Cerebellar cortex (tissue), 1 donor: ENCODE data around the gene F10.

Source experiments
- DNase-seq: peaks from one replicate; pipeline ENCODE4 v3.0.0-alpha.2; 2015; ENCODE audit warnings: low spot score

F10 gene

DNA sequence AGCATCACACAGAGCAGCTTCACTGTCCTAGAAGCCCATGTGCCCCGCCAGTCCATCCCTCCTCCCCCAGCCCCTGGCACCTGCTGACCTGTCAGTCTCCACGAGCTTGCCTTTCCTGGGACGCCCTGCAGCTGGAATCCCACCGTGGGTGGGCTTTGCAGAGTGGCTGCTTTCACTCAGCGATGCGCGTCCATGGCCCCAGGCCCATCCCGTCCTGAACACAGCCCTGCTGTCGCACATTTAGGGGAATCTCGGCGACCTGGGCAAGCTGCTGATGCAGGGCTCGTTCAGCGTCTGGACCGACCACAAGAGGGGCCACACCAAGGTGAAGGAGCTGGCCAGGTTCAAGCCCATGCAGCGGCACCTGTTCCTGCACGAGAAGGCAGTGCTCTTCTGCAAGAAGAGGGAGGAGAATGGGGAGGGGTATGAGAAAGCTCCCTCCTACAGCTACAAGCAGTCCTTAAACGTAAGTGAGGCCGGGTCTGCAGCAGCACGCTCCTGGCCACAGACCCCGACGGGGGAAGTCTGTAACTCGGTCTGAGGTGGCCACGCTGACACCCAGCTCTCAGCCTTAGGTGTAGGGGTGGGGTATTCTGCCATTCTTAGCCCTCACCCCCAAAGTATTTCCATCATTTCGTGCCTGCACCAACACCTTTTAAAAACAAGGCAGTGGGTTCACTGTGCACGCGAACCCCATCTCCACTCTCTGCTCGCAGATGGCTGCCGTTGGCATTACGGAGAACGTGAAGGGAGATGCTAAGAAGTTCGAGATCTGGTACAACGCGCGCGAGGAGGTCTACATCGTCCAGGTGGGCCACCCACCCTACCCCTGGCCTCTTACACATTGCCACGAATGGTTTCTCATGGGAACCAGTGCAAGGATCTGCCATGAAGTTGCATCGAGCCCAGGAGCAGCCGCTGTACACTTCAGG is 35.3 kb upstream of the F10 start:
- no peak for DNase-seq

DNA sequence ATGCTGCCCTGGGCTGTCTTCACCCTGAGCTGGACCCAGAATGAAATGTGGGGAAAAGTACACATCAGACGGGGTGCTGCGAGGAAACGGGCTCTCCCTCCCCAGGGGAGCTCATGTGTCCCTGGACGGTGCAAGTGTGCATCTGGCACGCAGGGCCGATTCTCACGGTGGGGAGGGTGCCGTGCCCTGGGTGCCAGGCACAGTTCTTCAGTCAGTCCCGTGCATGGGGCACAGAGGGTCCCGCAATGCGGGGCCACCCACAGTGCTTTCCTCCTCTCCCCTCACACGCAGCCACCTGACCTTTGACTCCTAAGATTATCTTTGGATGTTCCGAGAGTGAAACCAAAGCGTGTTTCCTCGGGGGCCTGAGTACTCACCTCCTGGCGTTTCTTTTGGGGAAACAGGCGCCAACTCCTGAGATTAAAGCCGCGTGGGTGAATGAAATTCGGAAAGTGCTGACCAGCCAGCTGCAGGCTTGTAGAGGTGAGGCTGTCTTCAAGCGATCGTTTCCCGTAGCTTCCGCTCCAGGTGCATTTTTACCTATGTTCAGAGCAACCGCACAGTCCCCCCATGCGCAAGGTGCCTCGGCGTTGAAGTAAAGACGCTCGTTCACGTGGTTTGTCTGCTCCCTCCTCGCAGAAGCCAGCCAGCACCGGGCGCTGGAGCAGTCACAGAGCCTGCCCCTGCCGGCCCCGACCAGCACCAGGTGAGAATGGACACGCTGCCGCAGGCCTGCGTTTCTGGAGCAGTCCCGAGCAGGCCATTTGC is 34.5 kb upstream of the F10 start:
- DNase-seq = no peak

DNA sequence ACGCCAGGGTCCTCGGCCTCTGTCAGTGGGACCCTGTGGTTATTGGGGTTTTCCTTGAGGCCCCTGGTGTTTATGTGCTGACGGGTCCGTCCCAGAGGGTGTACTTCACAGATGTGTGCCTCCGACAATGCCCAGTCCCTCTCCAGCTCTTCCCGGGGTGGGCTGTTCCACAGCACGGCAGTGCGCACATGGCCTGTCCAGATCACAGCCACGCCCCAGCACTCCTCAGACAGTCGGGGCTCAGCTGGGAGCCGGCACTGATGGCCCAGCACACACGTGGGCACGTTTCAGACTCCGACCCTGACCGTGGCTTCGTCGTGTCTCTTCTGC is 33.9 kb upstream of the F10 start:
- DNase-seq = no peak

DNA sequence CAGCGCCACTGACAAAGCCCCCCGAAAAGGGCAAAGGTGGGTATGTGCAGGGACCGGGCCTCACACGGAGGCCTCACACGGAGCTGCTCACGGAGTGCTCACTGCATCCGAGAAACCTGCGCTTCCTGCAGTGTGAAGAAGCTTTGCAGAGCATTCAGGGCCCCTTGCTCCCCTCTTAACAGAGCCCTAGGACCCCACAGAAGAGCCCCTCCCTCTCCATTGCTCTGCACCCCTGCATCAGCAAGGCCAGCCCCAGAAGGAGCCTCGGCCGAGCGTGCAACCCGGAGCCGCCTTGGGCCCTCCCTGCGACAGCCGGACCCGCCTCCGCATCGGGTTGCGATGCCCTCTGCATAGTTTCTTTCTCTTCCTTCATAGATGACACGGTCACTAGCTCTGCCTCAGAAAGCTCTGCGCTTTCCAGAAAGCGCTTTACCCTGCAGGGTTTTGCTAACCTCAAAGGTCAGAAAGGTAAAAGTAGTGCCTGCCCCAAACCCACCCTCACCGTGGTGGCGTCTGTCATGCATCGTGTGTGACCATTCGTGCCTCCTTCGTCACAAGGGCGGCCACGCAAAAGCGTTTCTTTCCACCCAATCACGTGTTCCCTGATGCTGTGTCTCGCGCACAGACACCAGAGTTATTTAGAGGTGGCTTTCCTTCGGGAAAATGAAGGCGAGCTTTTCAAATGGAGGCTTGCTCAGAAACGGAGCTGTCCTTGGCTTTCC is 32.7 kb upstream of the F10 start:
- DNase-seq = no peak

DNA sequence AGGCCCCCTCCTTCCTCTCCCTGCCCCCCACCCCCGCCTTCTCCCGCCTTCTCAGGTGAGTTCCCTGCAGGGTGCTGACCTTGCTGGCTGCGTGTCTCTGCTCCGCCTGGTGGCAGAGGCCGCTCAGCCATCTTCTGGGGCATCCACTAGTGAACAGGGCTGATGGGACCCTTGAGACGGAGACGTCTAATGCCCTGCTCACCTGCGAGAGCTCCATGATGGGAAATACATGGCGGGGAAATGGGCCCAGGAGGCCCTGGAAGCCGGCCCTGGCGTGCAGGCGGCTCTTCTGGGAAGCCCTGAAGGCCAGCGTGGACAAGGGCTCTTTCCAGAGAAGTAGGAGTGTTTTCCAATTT is 32.2 kb upstream of the F10 start:
- no peak for DNase-seq

DNA sequence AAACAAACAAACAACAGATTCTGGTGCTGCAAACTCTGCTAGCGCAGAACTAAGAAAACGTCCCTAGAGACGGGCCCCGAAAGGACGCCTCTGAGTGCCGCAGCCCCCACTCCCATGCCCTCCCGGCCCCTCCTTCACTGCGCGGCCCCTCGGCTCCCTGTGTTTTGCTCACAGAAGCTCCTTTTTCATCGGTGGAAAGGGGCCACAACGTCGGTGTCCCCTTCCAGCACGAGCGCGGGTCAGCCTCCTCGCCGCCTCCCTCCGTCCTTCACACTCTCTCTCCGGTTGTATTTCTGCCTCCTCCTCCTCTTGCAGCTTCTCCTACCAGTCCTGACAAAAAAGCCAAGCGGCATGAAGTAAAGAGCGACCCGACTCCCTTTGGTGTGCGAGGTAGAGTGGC is 31.8 kb upstream of the F10 start:
- no peak for DNase-seq

DNA sequence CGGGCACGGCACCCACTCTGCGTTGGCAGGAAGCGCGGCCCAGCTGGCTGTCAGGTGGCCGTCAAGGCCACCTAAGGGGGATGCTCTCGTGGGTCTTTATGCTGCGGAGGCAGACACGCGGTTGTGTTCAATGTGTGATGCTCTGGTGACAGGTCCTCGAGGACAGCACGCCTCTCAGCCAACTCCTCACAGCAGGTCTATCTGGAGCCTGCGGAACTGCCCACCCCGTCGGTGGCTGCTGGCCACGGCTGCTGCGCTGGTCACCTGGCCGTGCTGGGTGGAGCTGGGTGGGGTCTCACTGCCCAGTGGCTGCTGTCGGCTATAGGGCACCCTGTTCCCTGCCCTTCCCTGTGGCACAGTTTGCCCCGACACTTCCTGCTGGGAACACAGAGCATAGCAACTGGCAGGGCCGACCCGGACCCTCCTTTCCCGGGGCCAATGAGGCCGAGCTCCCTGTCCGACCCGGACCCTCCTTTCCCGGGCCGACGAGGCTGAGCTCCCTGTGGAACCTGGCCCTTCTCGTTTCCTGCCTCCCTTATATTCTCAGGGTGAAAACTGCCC is 31.3 kb upstream of the F10 start:
- DNase-seq = no peak

DNA sequence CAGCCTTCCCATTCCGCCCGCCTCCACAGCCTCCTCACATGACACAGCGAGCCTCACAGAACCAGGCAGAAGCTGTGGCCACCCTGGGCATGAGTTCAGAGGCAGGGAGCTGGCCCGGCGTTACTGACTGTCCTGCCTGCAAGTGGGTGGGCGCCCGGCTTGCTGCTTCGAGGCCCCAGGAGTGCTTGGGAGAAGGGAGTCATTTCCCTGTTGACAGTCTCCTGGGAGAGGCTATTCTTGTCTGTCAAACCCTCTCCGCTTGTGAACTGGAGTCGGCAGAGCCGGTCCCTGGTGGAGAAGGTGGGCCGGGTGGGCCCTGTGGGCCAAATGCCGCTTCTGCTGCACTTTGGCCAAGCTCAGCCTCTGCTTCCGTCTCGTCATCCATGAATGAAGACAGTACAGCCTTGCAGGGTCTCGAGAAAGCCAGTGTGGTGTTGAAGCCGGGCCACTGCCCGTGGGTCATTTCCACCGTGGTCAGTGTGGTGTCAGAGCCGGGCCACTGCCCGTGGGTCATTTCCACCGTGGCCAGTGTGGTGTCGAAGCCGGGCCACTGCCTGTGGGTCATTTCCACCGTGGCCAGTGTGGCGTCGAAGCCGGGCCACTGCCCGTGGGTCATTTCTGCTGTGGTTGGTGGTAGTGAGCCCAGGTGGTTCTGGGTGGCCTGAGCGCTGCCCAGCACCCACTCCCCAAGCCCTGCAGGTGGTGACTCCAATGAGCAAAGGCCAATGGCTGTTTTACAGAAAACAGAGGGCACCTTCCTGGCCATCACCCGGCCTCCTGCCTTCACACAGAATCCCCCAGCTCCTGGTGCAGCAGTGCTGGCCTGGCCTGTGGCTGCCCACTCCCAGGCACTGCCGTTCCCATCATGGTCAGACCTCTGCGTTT is 30.5 kb upstream of the F10 start:
- no peak for DNase-seq

DNA sequence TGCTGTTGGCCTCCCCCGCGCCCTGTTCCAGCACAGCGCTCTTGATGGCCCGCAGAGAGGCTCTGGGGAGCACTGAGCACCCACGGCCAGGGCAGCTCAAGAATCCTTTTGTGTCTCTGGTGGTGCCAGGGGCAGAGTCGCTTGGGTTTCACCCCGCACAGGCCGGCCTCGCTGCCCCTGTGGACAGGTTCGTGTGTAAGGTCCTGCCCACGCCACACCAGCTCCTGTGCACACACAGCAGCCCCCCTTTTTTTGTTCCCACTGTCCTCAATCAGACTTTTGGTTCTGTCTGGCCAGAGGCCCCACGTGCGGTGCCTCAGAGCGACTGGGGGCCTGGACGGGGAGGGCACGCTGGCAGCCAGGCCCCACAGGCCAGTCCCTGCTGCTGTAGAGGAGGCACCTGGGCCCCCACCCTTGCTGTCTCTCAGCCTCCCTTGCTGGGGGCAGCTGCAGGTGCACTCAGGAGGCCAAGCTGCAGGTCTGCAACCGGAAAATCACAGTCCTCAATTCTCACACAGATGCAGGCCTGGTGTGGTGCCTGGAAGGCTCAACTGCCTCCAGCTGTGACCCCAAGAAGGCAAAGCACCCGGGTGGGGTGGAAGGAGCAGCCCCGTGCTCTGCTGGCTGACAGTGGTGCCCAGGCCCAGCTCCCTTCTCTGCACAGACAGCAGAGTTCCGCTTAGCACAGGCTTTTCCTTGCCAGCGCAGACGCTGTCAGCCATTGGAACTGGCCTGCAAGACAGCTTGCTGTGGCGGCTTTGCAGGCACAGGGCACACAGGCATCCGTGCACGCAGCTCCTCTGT is 29.6 kb upstream of the F10 start:
- DNase-seq = peak; percentile 51

DNA sequence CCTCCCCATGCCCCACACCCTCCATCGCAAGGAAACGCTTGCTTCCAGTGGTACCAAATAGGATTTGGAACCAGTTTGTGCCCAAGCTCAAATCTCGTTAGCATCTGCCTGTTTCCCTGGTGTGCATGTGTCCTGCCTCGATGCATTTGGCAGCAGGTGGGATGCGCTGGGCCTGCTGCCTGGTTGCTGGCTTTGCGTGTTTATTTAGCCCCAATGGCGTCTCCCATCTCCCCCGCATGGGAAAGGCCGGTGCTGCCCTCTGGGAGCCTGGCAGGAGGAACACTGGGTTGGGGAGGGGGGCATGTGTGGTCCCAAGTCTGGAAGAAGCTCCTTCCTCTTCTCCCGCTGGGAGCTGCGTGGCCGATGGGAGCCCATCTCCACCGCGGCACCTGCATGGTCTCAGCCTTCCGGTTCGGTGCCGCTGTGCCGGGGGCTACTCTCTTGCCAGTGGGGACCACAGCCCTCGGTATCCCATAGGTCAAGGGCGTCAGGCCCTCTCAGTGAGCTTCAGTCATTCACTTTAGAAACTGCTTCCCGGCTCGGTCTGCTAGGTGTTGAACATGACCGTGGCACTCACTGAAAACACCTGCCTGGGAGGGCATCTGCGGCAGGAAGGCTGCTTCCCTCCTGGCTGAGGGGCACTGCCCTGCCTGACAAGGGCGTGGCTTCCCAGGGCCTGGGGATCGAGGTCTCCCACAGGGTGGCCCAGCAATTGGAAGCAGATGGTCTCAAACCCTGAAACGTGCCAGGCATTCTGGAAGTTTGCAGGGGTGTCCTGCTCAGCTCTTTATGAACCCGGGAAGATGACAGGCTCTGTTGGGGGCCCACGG is 28.8 kb upstream of the F10 start:
- peak; percentile 38 for DNase-seq

DNA sequence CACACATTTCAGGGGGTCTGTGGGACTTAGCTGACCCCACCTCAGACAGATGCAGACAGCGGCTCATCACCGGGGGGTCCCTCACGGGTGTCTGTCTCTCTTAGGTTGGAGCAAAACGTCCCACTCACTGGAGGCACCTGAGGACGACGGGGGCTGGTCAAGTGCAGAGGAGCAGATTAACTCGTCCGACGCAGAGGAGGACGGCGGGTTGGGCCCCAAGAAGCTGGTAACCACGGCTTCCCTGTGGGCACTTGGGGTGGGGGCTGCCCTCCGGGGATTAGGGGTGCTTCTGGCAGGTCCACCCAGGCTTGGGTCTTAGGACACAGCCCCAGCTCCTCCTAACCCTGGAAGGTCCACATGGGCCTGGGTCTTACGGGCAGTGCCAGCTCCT is 28.2 kb upstream of the F10 start:
- DNase-seq = no peak

DNA sequence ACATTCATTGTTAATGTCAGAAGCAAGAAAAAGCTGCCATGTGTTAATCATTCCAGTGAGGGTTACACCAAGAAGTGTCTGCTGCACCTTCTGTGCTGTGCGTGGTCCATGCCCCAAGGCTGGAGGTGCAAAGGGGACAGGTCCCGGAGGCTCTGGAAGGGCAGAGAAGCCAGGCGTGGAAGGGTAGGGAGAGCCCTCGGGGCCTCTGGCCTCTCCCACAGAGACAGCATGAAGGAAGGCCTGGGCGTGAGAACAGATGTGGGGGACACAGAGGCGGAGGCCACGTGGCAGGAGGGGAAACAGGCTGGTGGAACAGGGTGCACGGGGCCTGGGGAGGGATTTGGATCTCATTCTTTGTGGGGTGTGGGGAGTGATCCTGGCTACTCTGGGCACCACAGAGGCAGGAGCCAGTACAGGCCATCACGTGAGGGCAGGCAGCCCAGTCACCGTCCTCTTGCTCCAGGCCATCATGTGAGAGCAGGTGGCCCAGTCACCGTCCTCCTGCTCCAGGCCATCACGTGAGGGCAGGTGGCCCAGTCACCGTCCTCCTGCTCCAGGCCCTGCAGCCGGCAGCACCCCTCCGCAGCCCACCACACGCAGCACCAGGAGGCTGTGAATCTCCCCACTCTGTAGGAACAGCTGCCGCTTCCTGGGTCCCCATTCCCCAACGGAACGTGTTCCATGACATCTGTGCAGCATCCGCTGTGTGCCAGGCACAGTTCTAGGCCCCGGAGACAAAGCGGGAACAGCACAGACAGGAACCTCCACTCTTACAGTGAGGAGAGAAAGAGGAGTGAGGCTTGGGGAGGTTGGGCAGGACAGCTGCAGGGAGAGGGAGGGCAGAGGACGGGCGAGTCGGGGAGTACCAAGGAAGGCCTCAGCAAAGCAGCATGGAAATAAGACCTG is 27.2 kb upstream of the F10 start:
- DNase-seq = no peak

DNA sequence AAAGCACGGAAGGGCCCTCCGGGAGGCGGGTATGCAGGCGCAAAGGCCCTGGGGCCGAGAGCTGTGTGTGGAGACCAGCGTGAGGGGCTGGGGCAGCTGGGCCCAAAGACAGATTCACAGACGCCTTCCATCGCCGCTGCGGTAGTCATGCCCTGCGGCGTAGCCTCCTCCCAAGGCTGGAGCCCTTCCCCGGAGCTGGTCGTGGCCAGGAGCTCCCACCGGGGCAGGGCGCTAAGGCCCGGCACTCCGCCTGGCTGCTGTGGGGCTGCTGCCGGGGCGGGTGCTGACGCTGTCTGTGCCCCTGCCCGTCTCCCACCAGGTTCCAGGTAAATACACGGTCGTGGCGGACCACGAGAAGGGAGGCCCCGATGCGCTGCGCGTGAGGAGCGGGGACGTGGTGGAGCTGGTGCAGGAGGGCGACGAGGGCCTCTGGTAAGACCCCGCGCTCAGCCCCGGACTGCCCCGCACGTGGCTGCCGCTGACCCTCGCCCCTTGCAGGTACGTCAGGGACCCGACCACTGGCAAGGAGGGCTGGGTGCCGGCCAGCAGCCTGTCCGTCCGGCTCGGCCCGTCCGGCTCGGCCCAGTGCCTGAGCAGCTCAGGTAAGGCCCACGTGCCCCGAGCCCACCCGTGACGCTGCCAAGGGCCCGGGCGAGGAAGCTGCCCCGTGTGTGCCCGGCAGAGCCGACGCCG is 26.4 kb upstream of the F10 start:
- DNase-seq = no peak

DNA sequence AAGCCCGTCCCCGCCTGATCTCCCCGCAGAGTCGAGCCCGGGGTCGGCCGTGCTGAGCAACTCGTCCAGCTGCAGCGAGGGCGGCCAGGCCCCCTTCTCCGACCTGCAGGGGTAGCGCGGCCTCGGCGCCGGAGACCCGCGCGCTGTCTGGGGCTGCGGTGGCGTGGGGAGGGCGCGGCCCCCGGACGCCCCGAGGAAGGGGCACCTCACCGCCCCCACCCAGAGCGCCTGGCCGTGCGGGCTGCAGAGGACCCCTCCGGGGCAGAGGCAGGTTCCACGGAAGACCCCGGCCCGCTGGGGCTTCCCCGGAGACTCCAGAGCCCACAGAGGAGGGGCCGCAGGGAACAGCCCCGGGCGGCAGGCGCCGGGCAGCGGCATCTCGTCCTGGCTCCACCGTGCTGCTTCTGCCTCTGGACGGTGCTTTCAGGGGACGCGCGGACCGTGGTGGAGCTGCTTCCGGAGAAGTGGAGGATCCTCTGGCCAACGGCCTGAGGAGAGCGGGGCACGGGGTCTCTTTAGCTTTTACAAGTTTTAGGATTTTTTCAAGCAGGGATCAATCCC is 25.8 kb upstream of the F10 start:
- no peak for DNase-seq

DNA sequence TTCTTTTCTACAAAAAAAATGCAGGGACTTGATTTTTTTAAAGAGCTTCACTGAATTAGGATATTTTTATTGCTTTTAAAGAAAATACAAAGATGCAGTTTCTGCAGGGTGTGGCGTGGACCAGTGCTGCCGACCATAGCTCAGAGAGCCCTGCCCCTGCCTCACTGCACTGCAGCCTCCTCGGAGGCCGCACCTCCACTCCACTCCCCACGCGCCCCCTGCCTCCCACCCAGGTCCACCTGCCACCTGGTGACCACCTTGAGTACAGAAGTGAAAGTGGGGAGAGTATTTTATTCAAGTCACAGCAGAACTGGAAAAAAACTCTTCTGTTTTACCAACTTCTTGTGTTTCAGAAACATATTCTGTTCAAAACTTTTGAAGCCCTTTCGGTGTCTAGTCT is 24.9 kb upstream of the F10 start:
- no peak for DNase-seq

DNA sequence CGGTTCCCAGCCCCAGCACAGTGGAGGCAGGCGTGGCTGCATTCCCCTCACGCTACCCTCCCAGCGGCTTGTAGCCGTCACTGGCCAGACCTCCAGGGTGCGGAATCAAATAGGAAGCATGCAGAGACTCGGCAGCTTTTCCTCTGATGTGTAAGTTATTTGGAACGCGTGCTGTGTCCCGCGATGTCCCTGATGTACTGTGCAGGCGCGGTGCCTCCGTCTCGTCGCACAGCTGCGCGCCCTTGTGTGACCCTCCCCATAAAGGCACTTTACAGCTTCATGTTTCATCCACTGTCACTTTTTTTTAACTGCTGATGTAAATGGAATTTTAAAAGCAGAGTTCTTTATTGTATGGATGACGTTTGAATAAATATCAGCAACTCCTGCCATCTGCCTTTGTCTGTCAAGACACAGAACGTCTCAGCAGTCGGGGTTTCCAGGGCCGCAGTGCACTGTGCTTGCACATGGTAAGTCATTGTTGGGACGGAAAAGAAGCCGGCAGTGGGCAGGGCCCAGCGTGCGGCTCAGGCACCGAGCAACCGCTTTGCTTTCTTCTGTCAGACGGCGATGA is 24.4 kb upstream of the F10 start:
- no peak for DNase-seq

DNA sequence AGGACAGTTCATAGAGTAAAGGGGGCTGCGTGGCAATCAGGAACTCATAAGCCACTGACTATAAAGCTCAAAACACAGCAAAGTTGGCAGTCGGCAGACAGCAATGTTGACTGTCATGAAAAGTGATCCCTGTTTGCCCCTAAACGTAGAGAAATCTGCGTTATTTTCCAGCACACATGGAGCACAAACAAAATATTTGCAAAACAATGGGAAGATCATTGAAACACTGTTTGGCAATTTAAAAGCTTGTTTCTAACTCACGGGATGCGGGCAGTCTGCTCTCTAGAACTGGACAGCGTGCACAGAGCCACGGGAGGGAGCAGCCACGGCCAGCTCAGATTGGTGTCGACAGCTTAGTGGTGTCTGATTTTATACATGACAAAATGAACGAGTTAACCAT is 23.5 kb upstream of the F10 start:
- DNase-seq = no peak
